Stimulated activated CD4-positive, alpha-beta T cell treated with anti-CD3 and anti-CD28 coated beads, Interleukin-4, amount 100 ng/mL, for 4 hours (primary cell): ENCODE results near the gene ABHD16B.

Source experiments
- DNase-seq, 2 experiments: peaks; one replicate each; pipeline ENCODE4 v3.0.0-alpha.2; 2020

ABHD16B gene

DNA sequence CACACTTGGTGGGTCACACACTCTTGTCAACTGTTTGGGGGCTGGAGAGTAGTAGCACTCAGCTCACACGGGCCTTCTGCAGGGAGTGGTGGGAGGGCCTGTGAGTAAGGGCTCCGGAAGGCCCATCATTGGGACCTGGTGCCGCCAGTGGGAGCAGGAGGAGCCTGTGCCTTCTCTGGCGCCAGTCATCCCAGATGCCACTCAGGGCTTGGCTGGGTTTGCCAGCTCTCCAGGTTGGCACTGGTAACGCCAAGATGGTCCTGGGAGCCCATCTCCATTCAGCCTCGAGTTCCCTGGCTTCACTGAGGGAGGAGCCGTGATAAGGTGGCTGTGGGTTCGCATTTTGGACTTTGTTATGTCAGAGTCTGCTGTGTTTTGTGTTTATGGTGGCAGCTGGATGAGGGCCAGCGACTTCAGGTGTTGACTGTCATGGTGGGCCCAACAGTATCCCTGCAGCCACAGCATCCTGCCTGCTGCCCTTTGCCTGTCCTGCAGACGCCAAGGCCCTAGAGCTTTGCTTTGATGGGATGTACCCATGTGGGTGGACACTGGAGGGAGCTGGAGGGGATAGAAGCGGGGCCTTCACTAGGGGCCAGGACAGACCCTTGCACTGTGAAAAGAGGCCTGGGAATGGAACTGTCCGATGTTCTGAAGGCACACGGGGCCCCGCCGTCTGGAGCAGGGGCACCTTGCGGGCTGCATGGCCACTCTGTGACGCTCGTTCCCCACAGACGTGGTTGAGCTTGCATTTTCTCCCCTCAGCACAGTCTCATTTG lies 20.3 kb downstream of the ABHD16B start:
- DNase-seq: no peak

DNA sequence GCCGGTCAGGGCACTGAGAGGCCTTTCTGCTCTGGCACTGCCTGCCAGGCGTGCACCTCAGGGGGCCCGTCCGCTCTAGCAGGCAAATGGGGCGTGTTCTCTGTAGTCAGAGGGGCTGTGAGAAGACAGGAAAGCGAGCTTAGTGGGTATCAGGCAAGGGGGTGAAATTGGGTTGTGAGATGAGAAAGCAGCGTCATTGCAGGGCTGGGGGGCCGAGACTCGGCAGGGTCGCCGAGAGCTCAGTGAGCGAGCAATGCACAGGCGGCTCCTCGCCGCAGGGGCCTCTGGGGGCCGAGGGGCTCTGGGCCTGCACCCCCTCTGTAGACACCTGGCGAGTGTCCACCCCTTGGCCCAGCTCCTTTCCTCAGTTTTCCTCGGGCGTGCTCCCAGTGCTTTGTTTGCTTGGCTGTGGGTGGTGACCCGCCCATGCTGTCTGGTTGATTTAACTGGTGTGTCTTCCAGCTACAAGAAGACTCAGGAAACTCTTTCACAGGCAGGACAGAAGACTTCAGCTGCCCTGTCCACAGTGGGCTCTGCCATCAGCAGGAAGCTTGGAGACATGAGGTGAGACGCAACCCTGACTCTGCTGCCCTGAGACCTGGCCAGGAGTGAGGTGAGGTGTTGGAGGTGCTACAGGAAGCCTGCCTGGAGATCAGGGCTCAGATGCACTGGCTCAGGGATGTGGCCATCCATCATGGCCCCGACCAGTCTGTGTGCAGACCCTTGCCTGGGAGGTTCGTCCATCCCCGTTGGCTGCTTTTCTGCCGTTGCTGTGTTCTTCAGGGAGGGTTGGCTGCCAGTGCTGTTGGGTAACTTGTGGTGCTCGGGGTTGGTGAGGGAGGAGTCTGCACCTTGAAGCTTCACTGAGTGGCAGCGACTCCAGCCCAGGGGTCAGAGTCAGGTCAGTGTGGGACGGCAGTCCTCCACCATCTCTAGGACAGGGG lies 21.2 kb downstream of the ABHD16B start:
- no peak for DNase-seq

DNA sequence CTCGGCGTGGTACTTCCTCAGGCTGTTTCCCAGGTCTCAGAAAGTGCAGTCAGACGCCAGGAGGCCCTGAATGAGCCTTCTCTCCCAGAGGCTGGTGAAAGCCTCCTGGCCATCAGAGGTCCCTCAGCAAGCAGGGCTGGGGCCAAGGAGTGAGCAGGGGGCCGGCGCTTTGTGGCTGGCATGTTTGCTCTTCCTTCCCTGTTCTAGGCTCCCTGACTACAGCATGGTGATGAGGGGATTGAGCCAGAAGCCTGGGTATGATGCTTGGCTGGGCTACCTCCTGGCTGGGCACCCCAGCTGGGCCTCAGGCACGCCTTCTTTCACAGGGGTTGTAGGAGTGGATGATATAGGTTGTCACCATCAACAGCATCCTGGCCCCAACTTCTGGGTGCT lies 21.9 kb downstream of the ABHD16B start:
- no peak for DNase-seq

DNA sequence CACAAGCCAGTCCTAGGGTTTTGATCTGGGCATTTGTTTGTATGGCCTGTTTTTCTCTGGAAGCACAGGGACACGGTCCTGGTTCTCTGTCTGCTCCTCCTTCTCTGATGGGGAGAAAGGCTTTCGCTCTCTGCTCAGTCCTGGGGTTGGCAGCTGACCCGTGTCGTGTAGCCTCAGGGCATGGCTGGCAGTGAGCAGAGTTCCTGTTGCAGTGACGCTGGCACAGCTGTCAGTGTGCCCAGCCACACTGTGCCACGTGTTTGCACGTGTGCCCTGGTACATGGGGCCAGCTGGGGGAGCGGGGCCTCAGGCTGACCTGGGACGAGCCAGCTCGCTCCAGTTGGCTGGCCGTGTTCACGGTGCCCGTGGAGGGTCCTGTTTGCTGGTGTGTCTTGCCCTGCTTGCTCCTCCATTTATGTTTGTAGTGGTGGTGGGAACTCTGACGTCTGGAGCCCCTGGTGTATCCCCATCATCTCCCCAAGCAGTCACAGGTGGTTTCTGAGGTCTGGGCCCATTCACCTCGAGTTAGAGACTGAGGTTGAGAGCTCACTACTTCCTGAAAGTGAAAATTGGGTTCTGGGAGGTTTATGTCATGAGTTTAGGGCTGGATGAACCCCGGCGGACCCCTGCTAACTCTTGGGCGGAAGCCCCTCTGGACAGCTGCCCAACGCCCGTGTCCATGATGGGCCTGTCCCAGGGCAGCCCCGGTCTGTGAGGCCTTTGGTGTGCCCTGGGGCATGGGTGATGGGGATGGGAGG lies 23.4 kb downstream of the ABHD16B start:
- no peak for DNase-seq

DNA sequence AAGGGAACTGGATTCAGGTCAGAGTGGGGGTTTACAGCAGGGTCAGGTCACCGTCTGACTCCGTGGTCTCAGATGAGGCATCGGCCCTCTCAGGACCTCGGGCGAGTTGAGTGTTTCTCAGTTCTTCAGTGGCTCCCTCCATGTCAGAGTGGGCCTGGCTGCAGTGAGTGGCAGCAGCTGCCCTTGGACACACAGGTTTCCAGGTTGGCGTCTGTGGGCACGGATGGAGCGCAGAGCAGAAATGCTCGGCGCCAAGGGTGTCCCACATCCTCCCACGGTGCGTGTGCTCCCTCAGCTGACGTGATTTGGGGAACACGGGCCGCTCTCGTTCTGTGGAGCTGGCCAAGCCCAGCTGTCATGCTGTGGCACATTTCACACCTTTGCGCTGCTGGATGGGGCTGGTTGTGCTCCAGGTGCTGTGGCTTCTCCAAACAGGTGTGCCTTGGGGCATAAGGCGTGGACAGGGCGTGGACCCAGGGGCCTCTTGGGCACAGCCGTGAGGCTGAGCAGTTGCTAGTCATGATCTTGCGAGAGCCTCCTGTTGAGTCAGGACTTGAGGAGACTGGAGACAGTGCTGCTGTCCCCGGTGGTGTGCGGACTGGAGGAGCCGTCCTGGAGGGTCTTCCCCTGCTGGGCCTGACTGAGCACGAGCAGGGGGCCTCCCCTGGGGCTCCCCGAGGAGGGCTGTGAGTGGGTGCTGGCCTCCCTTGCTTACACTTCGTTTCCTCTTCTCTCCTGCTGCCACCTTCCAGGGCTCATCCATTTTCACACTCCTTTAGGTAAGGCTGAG lies 24.2 kb downstream of the ABHD16B start:
- DNase-seq: no peak

DNA sequence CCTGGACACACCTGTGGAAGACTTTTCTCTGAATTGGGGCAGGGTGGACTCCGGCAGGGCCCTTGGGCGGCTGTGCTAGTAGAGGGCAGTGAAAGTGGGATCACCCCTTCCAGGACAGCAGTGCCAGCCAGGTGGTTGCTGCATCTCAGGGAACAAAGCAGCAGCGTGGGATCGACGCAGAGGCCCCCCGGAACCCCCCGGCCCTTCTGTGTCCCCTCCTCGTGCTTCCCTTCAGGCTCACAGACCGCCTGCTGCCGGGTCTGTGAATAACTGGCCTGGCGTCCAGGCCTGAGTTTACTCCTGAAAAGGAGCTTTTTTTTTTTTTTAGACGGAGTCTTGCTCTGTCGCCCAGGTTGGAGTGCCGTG lies 24.7 kb downstream of the ABHD16B start:
- no peak for DNase-seq

DNA sequence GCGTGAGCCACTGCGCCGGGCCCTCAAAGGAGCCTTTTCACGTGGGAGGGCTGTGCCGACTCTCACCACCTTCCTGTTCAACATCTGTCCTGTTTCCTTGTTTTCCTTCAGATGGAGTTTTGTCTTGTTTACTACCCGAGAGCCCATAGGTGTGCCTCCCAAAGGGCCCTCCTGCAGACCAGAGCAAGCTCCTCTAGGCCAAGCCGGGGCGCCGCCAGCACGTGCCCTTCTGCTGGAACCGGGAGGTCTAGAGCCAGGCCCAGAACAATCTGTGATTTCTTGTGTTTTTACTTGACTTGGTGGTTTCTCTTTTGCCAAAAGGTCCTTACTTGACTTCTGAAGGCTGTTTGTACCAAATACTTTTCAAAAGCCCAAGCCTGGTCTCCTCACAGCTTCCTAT lies 25.6 kb downstream of the ABHD16B start:
- DNase-seq: no peak

DNA sequence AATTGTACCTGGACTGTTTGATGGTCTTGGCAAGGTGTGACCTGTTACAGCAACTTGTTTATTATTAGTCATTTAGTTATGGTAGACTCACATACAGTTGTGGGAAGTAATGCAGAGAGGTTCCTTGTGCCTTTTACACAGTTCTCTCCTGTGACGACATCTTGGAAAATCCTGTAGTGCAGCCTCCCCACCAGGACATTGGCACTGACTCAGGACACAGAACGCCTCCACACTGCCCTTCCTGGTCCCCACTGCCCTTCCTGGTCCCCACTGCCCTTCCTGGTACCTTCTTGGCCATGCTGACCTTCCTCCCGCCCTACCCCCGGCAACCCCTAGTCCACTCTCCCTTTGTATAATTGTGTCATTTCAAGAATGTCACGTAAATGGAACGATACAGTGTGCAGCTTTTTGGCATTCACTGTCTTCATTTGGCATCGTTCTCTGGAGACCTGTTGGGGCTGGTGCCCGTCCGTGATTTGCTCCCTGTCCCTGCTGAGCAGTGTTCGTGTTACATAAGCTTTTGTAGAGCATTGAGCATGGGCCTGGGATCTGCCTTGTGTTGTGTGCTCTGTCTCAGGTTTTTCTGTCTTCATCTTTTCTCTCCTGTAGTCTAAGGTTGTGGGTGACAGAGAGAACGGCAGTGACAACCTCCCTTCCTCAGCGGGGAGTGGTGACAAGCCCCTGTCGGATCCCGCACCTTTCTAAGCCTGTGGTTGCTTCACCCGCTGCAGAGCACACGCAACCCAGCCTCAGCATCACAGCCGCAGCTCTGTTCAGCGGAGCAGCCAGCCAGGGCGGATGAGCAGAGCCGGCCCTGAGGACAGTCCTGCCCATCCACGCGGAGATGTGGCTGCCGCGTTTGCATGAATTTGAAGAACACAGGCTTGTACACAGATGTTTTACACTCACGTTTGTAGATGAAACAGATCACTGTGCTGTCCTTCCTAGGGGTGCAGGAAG lies 28.2 kb downstream of the ABHD16B start:
- DNase-seq: no peak

DNA sequence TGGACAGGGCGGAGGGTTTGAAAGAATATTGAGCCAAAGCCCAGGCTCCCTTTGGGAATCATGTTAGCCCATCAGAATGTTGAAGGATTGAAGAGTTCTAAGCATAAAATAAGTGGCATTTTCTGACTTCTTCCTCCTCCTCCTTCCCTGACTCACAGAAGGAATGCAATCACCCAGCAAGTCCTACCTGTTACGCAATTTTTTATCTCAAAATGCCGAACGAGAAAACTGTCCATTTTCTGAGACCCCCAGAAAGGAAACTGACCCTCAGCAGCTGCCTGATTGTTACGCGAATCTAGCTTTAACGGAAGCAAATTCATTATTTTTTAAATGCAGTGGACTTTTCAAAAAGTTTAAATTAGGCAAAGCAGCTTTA lies 28.9 kb downstream of the ABHD16B start:
- no peak for DNase-seq

DNA sequence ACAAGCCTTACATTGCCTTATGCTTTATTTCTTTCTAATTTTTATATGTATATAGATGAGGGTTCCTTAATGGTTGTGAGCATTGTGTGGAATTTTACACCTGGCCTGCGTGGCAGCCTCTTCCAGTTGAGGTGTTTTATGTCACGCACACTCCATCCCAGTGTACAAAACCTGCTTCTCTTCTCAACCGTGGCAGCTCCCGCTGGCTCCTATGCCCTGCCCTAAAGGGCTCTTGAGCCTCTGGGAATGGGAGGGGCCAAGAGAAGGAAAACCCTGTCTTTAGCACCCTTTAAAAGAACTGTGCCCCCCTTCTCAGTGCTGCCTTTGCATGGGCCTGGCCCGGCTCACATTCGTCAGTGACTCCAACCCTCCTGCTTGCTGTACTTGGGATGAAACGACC lies 29.3 kb downstream of the ABHD16B start:
- no peak for DNase-seq

DNA sequence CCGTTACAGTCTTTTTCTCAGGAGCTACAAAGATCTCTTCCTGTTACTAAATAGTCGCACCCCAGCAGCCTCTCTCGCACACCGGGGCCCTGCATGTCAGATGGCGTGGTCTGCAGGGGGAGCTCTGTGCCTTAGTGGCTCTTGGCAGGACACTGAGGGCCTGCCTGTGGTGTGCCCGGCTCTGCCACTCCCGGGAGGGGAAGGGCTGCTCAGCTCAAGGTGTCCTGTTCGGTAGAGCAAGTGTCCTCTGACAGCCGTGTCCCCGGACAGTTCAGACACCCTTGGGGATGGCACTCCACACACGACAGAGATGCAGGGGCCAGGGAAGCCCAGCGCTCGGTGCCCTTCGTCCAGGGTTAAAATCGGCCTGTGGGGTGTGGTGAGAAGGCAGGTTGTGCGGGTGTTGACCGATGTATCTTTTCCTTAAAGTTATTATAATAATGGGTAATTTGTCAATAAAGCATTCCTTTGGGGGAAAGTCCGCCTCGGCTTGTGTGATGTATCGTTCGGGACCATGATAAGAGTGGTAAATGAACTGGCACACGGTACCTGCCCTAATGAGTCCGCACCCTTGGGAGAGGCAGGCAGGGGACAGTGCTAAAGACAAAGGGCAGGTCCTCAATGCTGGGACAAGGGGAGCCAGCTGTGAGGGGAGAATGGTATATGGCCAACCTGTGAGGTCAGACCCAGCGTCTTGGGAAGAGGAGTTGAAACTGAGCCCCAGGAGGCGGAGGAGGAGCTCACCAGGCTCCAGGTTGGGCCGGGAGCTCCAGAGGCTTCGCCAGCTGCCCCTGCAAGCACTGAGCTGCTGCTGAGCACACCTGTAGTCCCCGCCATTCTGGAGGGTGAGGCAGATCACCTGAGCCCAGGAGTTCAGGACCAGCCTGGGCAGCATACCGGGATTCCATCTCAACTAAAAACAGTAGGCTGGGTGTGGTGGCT lies 30.0 kb downstream of the ABHD16B start:
- no peak for DNase-seq

DNA sequence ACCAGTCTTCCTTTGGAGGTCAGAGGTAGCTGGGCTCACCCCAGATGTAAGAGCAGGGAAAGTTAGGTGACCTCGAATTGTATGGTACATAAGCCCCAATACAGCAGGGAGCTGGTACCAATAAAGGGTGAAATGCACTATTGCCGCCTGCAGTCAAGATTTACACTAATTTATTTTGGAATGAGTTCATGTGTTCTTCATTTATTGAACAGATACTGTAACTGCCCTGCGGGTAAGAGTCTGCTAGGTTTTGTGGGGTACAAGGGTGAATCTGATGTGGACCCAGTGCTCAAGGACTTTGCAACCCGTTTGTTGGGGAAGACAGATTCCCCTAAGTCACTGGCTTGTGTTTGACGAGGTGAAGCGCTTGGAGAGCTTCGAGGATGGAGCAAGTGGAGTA lies 31.1 kb downstream of the ABHD16B start:
- no peak for DNase-seq

DNA sequence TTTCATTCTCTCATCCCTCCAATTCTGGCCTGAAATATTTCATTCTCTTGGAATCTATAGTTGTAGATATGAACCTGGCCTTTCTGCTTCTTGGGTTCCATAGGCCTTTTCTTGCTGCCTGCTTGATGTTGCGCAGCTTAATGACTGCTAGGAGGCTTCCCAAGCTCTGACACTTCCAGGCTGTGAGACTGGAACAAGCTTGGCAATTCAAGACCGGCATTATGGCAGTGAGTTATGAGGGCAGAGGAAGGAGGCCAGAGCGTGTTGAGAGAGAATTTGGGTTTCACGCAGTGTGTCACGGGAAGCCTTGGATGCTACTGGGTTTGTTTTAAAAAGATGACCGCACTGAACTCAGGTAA lies 32.7 kb downstream of the ABHD16B start:
- no peak for DNase-seq

DNA sequence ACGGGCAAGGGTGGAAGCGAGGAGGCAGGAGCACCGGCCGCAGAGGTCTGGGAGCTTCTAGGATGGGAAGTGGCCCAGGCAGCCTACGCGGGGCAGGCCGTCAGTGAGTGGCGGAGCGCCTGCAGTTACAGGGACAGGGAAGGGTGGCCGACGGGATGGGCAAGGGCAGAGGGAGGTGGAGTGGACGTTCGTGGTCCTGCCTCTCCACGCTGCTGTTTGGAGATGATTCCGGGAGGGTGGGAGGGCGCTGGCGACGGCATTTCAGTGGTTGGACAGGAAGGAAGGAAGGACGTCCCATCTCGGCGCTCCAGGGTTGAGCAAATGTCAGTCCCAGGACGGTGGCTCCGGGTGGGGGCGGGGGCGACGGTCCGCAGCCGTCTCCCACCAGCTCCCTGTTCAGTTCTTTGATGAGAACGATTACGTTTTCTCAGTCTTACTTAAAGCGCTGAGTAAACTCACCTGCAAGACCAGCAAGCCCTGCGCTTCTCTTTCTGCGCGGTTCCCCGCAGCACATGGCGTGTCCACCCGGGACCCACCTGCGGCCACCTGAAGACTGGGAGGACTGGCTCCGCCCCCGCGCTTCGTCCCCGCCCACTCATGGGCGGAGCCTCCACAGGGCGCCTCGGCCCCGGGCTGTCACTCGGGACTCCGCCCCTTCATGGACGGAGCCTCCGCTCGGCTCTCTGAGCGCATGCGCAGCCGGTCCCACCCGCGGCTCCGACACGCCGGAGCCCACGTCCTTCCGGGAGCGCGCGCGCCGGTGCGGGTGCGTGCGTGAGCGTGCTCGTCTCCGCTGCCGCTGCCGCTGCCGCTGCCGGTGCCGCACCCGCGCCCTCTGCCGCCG lies 33.3 kb downstream of the ABHD16B start, which contains the start of gene DNAJC5:
Gene DNAJC5 (plus strand): TSS at position 769 of the 844 bp plus-strand sequence. CDS start 33,220 bp downstream, outside the sequence.
- DNase-seq: peak; percentile 95 to 96

DNA sequence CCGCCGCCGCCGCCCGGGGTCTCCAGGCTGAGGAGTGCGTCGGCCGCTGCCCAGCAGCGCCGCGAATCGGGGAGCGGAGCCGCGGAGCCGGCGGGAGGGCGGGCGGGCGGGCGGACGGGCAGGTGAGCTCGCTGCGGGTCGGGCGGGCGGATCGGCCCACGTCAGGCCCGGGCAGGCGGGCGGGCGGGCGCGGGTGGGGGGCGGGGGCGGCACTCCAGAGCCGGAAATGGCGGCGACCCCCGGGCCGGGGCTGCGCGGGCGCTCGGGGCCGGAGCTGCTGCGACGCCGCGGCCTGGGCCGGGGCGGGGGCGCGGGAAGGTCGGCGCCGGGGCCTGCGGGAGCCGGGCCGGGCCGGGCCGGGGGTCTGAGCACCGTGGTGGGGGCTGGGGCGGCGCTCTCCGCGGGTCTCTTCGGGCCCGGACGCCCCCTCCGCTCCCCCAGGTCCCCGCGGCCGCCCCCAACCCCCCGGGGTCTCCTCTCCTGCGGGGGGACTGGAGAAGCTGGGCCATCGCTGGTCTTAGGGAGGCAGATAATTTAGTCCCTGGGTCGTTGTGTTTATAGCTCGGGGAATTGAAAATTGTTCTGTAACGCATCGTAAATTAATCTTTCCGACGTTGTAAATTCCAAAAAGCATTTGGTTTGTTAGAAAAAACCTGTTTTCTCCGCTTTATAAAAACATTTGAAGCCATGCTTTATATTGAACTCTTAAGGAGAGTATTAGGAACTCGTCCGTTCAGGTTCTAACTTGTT lies 34.1 kb downstream of the ABHD16B start:
- no peak for DNase-seq

DNA sequence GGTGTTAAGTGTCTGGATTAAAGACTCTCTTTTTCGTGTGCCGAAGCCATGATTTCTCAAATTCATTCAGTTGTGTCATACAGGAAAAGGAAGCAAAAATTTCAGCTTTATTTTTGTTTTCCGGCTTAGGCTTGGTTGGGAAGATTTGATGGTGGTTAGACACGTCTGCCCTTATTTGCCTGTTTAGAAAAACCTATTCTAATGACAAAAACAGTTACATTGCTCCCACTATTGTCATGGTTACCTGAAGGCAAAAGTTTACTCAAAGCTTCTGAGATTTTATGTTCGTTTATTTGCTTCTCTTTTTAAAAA lies 34.6 kb downstream of the ABHD16B start:
- no peak for DNase-seq

DNA sequence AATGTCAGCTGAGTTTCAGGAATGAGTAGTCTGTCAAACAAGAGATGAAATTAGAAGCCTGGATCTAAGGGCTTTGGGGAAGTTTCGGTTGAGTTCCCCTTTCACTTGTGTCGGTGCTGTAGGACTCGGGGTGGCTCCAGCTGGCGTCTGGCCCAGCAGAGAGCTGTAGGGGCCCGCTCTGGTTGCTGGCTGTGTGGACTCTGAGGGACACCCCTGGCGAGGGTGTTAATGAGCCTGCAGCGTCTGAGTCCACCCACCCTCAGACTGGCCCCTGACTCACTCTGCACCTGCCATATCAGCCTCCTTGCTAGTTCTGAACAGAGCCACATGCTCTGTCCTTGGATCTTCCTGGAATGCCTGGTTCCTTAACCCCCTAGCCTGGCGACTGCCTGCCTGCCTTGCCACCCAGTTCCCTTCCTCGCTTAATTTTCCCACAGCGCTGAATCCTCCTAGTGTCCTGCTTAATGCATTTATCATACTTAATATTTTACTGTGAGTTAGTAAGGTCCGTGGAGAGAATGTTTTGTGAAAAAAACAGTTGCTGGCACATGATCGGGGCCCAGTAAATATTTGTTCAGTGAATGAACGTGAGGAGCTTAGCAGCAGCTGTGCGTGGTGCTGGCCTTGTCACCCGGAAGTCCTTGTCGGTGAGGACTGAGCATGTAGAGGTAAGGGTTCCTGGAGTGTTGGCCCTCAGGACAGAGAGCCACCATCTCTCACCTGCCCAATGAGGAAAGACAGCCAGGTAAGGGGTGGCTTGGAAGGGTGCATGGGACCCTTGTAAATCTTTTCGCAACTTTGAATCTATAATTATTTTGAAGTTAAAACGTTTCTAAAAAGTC lies 35.2 kb downstream of the ABHD16B start:
- DNase-seq: peak in 1 of 2 experiments; percentile 14
